Activated B cell treated with CpG ODN at 0.5 μM for 24 hours (primary cell): ENCODE data around the gene EVA1A. TPM values are rescaled to one million over a fixed set of nuclear protein-coding genes. Genes with fewer than 3 reads are reported as not detected.

Source experiments
- ATAC-seq: fragments of 200-7000 bp; cut with Tn5 transposase; one replicate; pipeline ENCODE4 v1.10.0; 2021; ENCODE audit warnings: low read depth, mild to moderate bottlenecking, moderate library complexity
- CTCF ChIA-PET: fragments of 350-600 bp; sonication (Branson Sonifier 250); formaldehyde crosslinking; loops from one replicate; lab custom pipeline; 2021; ENCODE audit warnings: antibody characterized with exemption; lab: Charles Lee
- POLR2A ChIA-PET: fragments of 350-600 bp; sonication (Branson Sonifier 250); formaldehyde crosslinking; loops from one replicate; lab custom pipeline; 2021; ENCODE audit warnings: antibody characterized with exemption; lab: Charles Lee
- DNase-seq: peaks from one replicate; pipeline ENCODE4 v3.0.0; 2022
- H3K27ac Mint-ChIP-seq: one replicate; pipeline ENCODE4 v1.8.0; 2020; ENCODE audit warnings: mixed read lengths
- H3K27me3 Mint-ChIP-seq: one replicate; pipeline ENCODE4 v1.8.0; 2021; ENCODE audit warnings: mixed read lengths
- H3K36me3 Mint-ChIP-seq: one replicate; pipeline ENCODE4 v1.8.0; 2021; ENCODE audit warnings: low read depth, mixed read lengths
- H3K4me1 Mint-ChIP-seq: one replicate; pipeline ENCODE4 v1.8.0; 2021; ENCODE audit warnings: mixed read lengths
- H3K4me3 Mint-ChIP-seq: one replicate; pipeline ENCODE4 v1.8.0; 2020; ENCODE audit warnings: mild to moderate bottlenecking, mixed read lengths
- H3K9me3 Mint-ChIP-seq: one replicate; pipeline ENCODE4 v1.8.0; 2020; ENCODE audit warnings: mixed read lengths
- intact Hi-C: fragments of 100-400 bp; cut with micrococcal nuclease; formaldehyde crosslinking; loops from one replicate; pipeline ENCODE4 v1.15.1; 2024
- total RNA-seq: library from RNA; stranded (reverse); gene quantifications from 2 replicates; pipeline ENCODE4 v1.2.3, GENCODE V29; 2022
- TF ChIP-seq, protein P1 (sequence below): fragments of 200-600 bp; IDR thresholded peaks from one replicate; pipeline ENCODE4 v1.8.0; 2022; ENCODE audit warnings: antibody characterized with exemption, mild to moderate bottlenecking

Gene EVA1A
- total RNA-seq, 1 donor from 2014 or later: not detected

- DNase-seq: no peak
- POLR2A ChIA-PET: no interaction called here
- Mint-ChIP-seq H3K9me3 (peaks cover 4% of the 10 kb centered on the region), H3K4me3 (no peak overlapping the region), H3K36me3 (no peaks in the 10 kb centered on the region), H3K4me1 (no peaks in the 10 kb centered on the region), H3K27ac (no peak overlapping the region), H3K27me3 (peaks cover 2% of the 10 kb centered on the region)
- TF ChIP-seq, protein P1, sequence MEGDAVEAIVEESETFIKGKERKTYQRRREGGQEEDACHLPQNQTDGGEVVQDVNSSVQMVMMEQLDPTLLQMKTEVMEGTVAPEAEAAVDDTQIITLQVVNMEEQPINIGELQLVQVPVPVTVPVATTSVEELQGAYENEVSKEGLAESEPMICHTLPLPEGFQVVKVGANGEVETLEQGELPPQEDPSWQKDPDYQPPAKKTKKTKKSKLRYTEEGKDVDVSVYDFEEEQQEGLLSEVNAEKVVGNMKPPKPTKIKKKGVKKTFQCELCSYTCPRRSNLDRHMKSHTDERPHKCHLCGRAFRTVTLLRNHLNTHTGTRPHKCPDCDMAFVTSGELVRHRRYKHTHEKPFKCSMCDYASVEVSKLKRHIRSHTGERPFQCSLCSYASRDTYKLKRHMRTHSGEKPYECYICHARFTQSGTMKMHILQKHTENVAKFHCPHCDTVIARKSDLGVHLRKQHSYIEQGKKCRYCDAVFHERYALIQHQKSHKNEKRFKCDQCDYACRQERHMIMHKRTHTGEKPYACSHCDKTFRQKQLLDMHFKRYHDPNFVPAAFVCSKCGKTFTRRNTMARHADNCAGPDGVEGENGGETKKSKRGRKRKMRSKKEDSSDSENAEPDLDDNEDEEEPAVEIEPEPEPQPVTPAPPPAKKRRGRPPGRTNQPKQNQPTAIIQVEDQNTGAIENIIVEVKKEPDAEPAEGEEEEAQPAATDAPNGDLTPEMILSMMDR: no peak
- CTCF ChIA-PET: no interaction called here
- intact Hi-C loops: no loop called here
- ATAC-seq: no peak
Observed at GRCh38 chr2:75592030-75592429, 31.3 kb upstream of the EVA1A start.

- intact Hi-C loops: no loop called here
- H3K27me3 Mint-ChIP-seq: peaks cover 2% of the 10 kb centered on the region
- DNase-seq (no peak), ATAC-seq (no peak)
- no peaks in the 10 kb centered on the region for H3K36me3 Mint-ChIP-seq
- H3K27ac Mint-ChIP-seq: no peak overlapping the region
- no peak overlapping the region for H3K4me3 Mint-ChIP-seq
- POLR2A ChIA-PET: no interaction called here
- TF ChIP-seq, protein P1: no peak
- peaks cover 4% of the 10 kb centered on the region for H3K9me3 Mint-ChIP-seq
- H3K4me1 Mint-ChIP-seq: no peaks in the 10 kb centered on the region
- CTCF ChIA-PET: no interaction called here
Observed at GRCh38 chr2:75589391-75590105, 28.8 kb upstream of the EVA1A start.

DNA sequence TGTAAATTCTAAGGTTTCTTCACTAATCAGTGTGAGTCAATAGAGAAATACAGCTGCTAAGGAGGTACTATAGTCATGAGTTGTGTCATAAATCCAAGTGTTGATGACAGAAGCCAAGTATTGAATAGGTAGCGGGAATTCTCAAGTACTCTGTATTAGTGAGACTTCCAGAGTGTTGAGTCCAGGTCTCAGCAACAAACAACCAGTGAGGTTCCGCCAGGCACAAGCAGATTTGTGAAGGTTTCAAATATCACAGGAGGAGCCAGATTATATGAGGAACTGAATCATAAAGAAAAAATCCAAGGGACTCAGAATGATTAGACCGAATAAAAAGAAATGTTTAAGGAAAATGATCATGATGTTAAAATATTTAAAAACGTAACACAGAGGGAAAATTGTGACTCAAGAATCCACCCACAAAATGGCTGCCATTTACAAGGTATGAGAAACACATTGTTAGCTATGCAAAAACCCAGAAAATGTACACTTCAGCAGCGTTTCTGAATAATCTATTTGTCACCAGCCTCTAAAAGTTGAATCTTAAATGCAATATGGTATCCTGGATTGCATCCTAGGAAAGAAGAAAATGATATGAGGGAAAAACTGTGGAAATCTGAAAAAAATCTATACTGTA, 27.3 kb upstream of the EVA1A start:
- TF ChIP-seq, protein P1: no peak
- Mint-ChIP-seq H3K9me3 (peaks cover 4% of the 10 kb centered on the region), H3K4me1 (no peaks in the 10 kb centered on the region), H3K36me3 (no peaks in the 10 kb centered on the region), H3K4me3 (no peak overlapping the region), H3K27me3 (peaks cover 2% of the 10 kb centered on the region), H3K27ac (no peak overlapping the region)
- intact Hi-C loops: no loop called here
- DNase-seq: no peak
- no peak for ATAC-seq
- POLR2A ChIA-PET: no interaction called here
- CTCF ChIA-PET: no interaction called here

DNA sequence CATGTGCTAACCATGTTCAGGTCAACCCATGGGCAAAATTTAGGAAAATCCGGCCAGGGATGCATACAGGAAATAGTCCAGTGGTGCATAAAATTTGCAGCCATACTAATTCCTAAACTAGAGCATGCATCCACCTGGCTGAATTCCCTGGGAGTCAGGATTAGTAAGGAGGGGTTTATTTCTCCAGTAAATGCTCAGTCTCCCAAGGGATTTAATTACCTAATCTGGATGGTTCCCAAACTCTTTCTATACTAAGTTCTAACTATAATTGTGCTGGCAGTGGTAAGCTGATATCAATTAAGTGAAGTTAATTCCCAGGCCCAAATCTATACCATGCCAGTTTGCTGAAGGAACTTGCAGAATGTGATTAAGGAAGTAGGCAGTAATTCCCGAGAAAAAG, 26.2 kb upstream of the EVA1A start:
- H3K36me3 Mint-ChIP-seq: no peaks in the 10 kb centered on the region
- CTCF ChIA-PET: no interaction called here
- peaks cover 6% of the 10 kb centered on the region for H3K27me3 Mint-ChIP-seq
- H3K27ac Mint-ChIP-seq: no peak overlapping the region
- H3K4me1 Mint-ChIP-seq: no peaks in the 10 kb centered on the region
- DNase-seq (no peak), ATAC-seq (no peak)
- POLR2A ChIA-PET: no interaction called here
- H3K4me3 Mint-ChIP-seq: no peak overlapping the region
- TF ChIP-seq, protein P1: no peak
- H3K9me3 Mint-ChIP-seq: peaks cover 4% of the 10 kb centered on the region
- intact Hi-C loops: no loop called here

- no peak for ATAC-seq
- Mint-ChIP-seq H3K4me1 (no peaks in the 10 kb centered on the region), H3K4me3 (no peak overlapping the region), H3K9me3 (peaks cover 2% of the 10 kb centered on the region), H3K27ac (no peak overlapping the region), H3K36me3 (no peaks in the 10 kb centered on the region), H3K27me3 (peaks cover 17% of the 10 kb centered on the region)
- intact Hi-C loops: no loop called here
- DNase-seq: no peak
- POLR2A ChIA-PET: no interaction called here
- CTCF ChIA-PET: no interaction called here
- TF ChIP-seq, protein P1: no peak
Observed at GRCh38 chr2:75582840-75583239, 22.1 kb upstream of the EVA1A start.
